ENCODE measurements around the gene TMEM175. TPM values are rescaled to one million over a fixed set of nuclear protein-coding genes. Genes with fewer than 3 reads are reported as not detected.

Gene TMEM175
- total and polyA plus RNA-seq, 2 of the 13 experiments (the other 11 are each of a cell fraction or from before 2014, with no cell fraction given): 5.1 to 9.9 TPM

- TF ChIP-seq ZNF512 (CRISPR knock-in tag; IDR thresholded peaks at IDR 0.05): no peak
- TF ChIP-seq ZNF367 (CRISPR knock-in tag; IDR thresholded peaks at IDR 0.05; ENCODE audit: borderline replicate concordance): no peak
- no peak for TF ChIP-seq ZIK1 (CRISPR knock-in tag; IDR thresholded peaks at IDR 0.05; ENCODE audit: borderline replicate concordance, low read depth)
- no peak for TF ChIP-seq KLF9 (CRISPR knock-in tag; IDR thresholded peaks at IDR 0.05; ENCODE audit: low read depth)
- TF ChIP-seq RXRA (CRISPR knock-in tag; IDR thresholded peaks at IDR 0.05): peak; percentile 51; the same call in 1 of the 2 replicates
- TF ChIP-seq PAXIP1 (CRISPR knock-in tag; conservative IDR thresholded peaks at IDR 0.05): peak; percentile 44; the same call in 1 of the 2 replicates
- no peak for TF ChIP-seq NCOR1 (IDR thresholded peaks at IDR 0.05; ENCODE audit: borderline replicate concordance, low read length)
- no peak for TF ChIP-seq TEF (CRISPR knock-in tag; IDR thresholded peaks at IDR 0.05)
- no peak for TF ChIP-seq ZNF234 (CRISPR knock-in tag; conservative IDR thresholded peaks at IDR 0.05)
- TF ChIP-seq NFKBIZ (CRISPR knock-in tag; IDR thresholded peaks at IDR 0.05): no peak
- TF ChIP-seq RARA (CRISPR knock-in tag; IDR thresholded peaks at IDR 0.05): no peak
- TF ChIP-seq SPEN (CRISPR knock-in tag; IDR thresholded peaks at IDR 0.05; ENCODE audit: low read depth): peak; percentile 95
- TF ChIP-seq ZNF552 (CRISPR knock-in tag; IDR thresholded peaks at IDR 0.05; ENCODE audit: borderline replicate concordance): 0 out of 2 replicates have a peak, but pooled peaks have one; percentile 17
- peak; percentile 68; the same call in 1 of the 2 replicates for TF ChIP-seq ETV6 (CRISPR knock-in tag; conservative IDR thresholded peaks at IDR 0.05)
- TF ChIP-seq ZNF576 (CRISPR knock-in tag; IDR thresholded peaks at IDR 0.05): 0 out of 2 replicates have a peak, but pooled peaks have one; percentile 1
- no peak for TF ChIP-seq CENPX (CRISPR knock-in tag; IDR thresholded peaks at IDR 0.05)
- TF ChIP-seq ARNT (IDR thresholded peaks at IDR 0.05): no peak
- no peak for TF ChIP-seq MTF2 (CRISPR knock-in tag; IDR thresholded peaks at IDR 0.05; ENCODE audit: borderline replicate concordance)
- no peak for TF ChIP-seq ATAD3A (CRISPR knock-in tag; IDR thresholded peaks at IDR 0.05)
- TF ChIP-seq RBAK (CRISPR knock-in tag; IDR thresholded peaks at IDR 0.05): no peak
- peak; percentile 62; the same call in 1 of the 2 replicates for TF ChIP-seq THAP9 (CRISPR knock-in tag; IDR thresholded peaks at IDR 0.05; ENCODE audit: borderline replicate concordance)
Measured at GRCh38 chr4:931960-932712, at the start of gene TMEM175, which contains the start of gene GAK (continued).

All from HepG2 (cell line).